Spleen (tissue), 7 donors: ENCODE data around the gene HK2.

ENCODE experiments used
- POLR2A ChIP-seq, 3 donors: fragments of 450-650 bp; IDR thresholded peaks; one replicate each; pipeline ENCODE4 v1.5.1; 2017; ENCODE audit warnings: antibody characterized with exemption in 3 of 3, mild to moderate bottlenecking in 1 of 3
- TF ChIP-seq, protein P1 (sequence below), 11 experiments: fragments of 200-600 bp in 7 of 11; fragments of 450-650 bp in 4 of 11; sonication (generic) in 4 of 11; IDR thresholded peaks in 8 of 11; conservative IDR thresholded peaks in 3 of 11; 1 replicate in 7 of 11; 2 replicates in 4 of 11; pipeline versions ENCODE4 v1.4.0 to v1.8.0; 2016 to 2021; ENCODE audit warnings: antibody characterized with exemption in 11 of 11, inconsistent platforms in 4 of 11, mild to moderate bottlenecking in 1 of 11
- donor health status: DM: no; HTN: no; CAD: no; lungs with moderate emphysema.
- donor health status: DM: no; HTN: no; CAD: no.
- donor health status: DM: no; HTN: no; CAD: no.

GRCh38 chr2:74872389-74872836, 38.5 kb downstream of the HK2 start:
- TF ChIP-seq, protein P1, sequence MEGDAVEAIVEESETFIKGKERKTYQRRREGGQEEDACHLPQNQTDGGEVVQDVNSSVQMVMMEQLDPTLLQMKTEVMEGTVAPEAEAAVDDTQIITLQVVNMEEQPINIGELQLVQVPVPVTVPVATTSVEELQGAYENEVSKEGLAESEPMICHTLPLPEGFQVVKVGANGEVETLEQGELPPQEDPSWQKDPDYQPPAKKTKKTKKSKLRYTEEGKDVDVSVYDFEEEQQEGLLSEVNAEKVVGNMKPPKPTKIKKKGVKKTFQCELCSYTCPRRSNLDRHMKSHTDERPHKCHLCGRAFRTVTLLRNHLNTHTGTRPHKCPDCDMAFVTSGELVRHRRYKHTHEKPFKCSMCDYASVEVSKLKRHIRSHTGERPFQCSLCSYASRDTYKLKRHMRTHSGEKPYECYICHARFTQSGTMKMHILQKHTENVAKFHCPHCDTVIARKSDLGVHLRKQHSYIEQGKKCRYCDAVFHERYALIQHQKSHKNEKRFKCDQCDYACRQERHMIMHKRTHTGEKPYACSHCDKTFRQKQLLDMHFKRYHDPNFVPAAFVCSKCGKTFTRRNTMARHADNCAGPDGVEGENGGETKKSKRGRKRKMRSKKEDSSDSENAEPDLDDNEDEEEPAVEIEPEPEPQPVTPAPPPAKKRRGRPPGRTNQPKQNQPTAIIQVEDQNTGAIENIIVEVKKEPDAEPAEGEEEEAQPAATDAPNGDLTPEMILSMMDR (IDR thresholded peaks at IDR 0.05 in 8 of 11, conservative IDR thresholded peaks at IDR 0.05 in 3 of 11): no peak
- no peak for TF ChIP-seq POLR2A (IDR thresholded peaks at IDR 0.05)
